Measurements from ENCODE around the gene ITGA11.

ITGA11 gene

DNA sequence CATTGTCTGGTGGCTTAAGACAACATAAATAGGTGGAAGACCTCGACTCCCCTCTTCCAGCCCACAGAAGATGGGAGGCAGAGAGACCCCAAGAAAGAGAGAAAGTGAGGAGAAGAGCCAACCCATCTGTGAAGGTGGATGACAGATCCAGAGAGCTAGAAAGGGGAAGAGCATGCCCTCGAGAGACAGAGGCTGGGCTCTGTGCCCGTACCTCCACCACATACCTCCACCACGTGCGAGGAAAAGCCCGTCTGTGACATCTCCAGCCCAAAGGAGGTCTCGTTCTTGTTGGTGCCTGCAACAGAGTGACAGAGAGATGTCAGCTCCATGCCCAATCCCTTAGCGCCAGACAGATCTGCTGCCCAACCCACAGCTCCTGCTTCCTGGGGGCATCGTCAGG is 83.4 kb downstream of the ITGA11 start:
- no peak for DNase-seq

DNA sequence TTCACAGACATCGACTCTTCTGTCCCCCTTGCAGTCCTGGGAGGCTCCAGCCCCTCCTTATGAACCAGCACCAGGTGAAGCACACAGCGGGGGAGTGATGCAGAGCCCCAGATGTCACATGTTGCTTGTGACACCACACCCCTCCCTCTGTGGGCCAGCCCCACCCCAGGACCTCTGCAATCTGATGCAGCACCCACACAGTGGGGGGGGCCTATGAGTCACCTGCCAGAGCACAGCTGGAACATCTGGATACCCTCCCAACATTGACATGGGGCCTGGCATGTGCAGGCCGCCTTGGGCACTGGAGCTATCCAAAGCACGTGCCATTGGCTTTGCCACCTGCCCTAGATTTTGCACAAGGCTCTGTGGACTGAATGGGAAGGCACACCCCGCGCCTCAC is 83.9 kb downstream of the ITGA11 start:
- no peak for DNase-seq

DNA sequence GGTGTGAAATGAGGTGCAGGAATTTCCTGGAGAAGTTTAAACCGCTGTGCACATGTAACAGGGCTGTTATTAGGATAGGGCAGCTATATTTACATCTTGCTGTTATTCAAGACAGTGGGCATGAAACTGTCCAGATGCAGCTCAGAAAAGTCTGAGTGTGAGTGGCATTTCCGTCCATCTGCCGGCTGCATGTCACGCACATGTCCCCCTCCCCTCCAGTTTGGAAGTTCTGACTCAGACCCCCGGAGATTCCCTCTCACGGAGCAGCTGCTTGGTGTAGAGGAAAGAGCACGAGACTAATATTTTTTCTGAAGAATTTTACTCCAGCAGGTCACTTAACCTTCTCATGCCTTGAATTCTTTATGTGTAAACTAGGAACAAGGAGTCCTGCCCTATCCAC is 84.6 kb downstream of the ITGA11 start:
- no peak for DNase-seq

DNA sequence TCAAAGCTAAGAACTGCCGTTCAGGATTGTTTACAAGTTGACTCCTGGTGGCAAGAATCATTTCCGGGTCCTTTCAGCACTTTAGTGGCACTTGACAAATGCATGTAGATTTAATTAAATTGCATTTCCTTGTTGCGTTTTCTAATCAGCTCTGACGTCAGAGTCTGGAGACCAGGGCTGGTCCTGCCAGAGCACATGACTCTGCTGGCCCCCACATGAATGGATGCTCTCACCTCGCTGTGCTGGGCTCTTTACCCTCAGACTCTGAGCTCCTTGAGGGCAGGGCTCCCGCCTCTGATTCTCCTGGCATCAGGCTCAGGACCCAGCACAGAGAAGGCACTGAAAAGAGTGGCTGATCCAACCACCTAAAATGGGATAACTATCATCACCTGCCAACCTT is 85.0 kb downstream of the ITGA11 start:
- DNase-seq: no peak

DNA sequence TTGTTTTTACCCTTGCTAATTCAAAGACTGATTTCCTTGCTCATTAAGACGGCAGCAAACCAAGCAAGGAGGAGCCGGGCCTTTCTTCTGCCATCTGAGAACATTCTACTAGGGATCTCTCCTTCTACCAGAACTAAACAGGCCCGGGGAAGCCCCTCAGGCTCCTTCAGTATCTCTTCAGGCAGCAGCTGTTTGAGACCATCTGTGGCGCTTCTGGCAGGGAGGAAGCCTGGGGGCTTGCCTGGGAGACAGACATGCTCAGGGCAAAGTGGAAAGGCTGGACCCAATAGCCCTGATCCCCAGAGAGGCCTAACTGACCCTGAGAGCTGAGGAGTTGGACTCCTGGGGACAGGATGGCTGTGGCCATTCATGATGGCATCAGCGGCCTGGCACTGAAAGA is 86.5 kb downstream of the ITGA11 start:
- DNase-seq: no peak

DNA sequence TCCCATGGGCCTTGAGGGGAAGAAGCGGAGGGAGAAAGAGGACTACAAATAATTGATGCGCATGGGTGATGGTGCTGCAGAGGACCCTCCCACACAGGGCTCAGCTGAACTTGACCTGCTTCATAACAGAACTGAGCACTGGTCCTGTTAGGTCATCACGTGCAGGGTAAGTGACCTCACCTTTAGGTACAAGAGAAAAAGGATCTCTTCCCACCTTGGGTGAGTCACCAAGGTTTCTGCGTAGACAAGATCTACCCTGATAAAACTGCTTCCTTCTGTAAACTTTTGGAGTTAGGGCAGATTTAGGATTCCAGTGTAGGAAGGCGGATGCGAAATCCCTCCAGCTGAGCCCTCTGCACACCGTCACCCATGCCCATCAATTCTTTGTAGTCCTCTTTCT is 87.4 kb downstream of the ITGA11 start:
- DNase-seq: no peak

DNA sequence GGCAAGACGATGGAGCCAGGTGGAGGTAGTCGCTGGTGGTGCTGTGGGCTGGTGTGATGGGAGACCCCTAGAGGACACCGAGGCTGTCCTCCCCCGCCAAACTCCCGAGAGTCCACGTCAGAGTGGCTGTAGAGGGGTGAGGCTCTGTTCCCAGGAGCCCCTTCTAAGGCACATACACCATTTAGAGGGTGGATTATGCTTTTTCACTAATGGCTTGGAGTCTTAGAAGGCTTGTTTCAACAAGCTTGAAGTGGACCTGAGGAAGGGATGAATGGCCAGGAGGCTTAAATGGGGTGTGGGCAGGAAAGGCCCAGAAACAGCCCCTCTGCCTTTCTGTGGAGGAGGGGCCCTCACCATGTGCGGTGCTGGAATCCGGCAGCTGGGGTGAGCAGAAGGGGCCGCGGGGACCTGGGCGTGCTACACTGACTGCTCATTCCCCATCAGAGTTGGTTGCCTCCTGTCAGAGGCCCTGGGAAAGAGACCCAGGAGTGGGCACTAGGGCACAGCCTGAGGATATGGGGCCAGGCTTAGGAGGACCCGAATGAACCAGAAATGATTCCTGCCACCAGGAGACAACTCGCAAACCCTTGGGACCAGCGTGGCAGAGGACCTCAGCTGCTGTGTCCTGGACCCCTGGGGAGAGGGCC is 88.3 kb downstream of the ITGA11 start:
- no peak for DNase-seq

DNA sequence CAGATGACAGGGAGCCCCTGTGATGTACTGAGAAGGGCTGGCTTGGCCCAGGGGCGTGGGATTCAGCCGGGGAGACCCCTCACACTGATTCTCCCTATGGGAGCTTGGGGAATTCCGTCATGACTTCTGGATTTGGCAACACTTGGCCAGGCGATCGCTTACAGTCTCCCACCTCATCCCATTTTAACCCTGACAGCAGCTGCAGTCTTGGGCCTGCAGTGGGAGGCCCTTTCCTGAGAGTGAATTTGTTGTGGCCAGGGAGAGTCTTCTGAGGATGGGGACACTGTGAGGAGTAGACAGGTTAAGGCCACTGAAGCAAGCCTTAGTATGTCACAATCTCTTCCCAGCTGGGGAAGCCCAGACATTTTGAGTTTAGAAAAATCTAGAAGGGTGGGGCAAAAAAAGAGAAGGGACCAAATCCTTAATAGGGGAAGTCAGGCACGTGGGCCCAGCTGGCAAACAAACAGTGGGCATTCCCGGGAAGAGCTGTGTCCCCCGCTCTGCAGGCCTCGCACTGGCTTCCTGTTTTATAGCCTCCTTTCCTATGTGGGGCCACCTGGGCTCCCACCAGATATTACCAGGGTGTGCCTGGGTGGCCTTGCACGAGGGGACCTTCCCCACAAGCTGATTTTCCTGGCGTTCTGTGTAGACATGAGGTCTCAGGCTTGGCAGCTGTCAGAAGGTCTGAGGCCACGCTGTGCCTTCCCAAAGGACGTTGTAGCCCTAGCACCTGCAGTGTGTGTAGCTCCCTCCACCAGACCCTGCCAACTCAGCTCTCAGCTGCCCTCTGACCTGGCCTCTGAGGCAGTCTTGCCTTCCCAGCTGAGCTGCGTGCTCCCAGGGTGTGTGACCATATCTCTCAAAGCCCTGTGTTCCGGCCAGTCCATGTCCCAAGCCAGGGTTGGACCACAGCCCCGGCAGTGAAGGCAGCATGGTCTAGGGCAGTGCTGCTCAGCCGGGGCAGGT is 89.9 kb downstream of the ITGA11 start:
- DNase-seq: no peak

DNA sequence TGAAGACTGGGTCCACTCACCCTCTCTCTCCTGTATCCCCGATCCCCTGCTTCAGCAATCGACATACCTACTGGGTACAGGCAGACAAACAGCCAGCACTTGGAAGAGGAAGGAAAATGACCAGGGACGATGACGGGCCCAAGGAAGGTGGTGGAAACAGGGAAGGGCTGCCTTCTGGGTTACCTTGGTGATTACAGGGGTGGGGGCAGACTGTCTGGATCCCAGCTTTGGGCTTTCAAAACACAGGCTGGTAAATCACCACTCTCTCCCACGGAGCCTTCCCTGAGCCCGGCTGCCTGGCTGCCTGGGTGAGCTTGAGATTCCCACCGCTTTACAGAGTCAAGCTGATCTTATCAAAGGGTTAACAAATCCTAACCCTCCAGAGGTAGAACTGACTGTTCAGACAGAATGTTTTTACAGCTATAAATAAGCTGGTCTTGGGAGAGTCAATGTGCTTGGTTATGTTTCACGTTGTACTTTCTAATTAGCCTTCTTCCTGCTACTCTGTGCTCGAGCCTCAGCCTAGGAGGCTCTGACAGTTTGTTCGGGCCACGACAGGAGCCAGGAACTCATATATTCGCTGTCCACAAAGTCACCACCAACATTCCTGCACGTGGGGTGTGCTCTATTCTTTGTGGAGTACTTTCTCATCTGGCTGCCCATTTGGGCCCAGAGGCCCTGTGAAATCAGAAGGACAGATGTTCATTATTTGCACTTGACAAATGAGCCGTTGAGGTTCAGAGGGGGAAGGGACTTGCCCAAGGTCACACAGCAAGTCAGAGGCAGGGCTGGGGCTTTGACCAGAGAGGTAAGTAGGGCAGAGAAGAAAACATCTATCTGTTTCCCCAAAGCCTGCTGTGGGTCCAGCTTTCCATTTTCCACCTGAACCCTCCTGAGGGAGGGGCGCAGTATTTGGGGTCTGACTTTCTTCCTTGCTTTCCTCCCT is 91.0 kb downstream of the ITGA11 start:
- no peak for DNase-seq

DNA sequence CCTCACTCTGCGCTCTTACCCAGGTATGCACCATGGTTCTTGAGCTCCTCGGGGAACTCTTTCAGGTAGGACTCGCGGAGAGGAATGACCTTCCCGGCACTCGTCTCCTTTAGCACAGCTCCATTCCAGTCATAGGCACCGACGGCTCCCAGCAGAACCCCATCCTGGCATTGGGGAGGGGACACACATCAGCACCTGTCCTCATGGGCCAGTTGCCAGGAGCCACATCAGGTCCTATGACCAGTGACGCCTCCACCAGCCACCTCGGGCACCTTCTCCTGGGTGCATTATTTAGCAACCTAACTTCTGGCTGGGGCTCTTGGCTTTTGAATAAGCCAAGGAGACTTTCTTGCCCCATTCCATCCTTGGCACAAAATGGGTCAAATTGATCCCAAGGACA is 92.5 kb downstream of the ITGA11 start:
- DNase-seq: no peak

DNA sequence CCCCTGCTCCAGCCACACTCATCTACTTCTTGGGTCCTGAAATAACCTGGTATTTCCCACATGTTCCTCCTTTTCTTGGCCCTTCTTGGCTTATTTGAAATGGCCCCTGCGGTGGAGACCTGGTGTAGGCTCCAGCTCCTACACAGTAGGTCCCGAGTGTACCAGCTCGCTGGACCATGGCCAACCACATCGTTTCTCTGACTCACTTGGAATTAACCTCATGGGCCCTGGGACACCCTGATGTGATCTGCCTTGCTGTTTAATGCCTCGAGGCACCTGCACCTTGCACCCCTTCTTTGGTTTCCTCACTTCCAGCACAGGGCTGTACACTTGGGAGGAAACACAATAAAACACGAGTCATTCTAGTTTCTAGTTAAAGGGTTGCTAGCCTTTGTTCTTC is 94.1 kb downstream of the ITGA11 start:
- no peak for DNase-seq

DNA sequence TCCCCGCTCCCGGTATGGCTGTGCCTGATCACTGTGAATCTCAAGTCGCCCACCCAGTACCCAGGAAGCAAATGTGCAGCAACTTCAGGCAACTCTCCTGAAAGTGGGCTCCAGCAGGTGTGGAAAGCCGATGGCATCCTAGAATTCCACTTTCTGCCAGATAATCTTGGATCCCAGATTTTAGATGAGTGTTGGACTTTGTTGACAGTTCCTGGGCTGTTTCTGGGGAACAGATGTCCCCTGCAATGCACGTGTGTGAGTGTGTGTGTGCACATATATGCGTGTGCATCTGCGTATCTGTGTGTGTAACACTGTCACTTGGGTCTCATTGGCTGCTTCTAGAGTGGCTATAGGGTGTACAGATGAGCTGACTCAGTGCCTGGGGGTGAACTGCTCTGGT is 95.4 kb downstream of the ITGA11 start:
- no peak for DNase-seq

DNA sequence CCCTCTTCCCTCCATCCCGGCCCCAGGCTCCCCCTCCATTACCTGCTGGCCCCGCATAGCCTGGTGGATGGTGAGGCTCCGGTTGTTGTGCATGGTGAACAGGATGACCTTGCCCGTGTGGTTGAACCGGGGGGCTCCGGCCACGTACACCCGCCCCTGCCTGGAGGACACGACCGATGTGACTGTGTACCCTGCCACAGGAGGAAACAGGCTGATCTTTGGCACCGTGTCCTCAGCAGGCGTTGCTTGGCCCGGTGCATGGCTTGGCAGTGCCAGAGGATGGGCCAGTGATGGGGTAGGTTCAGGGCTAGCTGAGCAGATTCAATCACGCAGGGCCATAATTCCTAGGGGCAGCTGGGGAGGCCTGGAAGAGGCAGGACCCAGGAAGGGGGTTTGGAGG is 96.3 kb downstream of the ITGA11 start:
- no peak for DNase-seq

DNA sequence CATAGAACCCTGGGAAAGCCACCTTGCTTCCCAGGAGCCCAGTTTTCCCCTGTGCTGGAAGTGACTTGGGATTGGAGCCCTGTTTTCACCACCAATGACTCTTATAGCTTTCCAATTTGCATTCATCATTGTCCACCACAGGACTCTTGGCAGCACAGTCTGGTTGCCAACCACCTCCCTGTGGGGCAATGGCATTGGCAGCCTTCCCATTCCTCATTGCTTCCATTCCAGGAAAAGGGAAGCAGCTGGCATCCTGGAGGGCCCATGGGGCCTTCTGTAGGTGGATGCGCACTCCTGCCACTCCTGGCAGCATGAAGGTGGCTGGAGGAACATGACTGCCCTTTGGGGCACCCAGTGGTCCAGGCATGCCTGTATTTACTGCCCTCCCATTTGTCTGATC is 96.7 kb downstream of the ITGA11 start:
- no peak for DNase-seq

DNA sequence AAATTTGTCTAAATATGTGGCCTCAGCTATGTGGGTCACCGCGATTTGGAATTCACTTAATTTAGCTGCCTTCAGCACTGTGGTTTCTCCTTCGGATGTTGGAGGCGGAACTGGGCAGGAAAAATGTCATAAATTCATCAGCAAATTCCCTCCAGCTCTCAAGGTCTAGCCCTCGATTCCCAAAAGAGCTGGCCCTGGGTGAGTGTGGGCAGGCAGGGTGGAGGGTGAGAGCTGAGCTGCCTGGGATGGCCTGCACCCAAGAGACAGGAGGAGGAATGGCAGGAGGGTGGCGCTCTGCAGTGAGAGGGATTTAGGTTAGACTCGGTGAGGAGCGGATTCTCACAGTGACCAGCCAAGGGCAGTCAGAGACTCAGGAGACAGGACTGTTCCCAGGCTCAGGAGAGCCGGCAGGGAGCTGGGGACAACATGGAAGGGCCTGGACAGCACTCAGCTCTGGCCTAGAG is 97.3 kb downstream of the ITGA11 start:
- no peak for DNase-seq

DNA sequence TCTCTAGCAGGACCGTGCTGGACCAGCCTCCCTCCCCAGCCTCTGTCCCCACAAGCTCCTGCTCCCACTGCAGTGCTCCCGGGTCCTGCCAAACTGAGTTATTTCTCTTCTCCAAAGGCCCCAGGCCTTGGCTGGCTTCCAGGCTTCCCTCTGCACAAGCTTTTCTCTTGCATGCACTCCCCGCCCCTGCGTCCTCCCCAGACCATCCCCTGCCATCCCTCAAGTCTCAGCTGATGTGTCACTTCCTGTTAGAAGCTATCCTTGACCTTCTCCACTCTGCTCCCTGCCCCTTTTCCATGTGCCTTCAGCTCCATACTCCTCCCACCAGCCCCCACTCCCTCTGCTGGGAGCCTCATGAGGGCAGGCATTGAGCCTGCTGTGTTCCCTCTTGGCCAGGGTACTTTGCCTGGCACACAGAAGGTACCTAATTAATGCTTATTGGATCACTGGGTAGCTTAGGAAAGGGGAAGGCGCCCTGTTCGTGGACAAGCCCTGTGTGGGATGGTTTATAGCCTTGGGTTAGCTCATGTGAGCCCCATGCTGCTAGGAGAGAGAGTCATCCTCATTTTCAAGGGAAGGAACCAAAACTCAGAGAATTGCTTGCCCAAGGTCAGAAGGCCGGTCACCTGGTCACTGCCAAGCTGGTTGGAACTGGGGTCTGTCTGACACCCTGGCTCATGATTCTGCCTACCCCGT is 98.0 kb downstream of the ITGA11 start:
- DNase-seq: no peak

DNA sequence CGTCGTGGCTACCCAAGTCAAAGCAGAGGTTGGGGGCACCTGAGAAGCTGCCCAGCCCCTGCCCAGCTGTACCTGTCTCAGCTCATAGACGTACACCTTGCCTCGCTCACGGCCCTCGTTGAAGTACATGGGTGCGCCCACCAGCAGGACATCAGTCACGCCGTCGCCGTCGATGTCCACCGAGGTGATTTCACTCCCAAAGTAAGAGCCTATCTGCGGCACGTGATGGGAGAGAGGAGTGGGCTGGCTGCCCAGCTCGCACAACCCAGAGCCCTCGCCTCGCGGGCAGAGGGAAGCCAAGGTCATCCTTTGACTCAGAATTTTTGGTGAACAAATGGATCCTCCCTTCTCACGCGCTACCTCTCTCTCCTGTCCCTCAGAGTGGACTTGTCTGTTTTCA is 99.7 kb downstream of the ITGA11 start:
- no peak for DNase-seq

DNA sequence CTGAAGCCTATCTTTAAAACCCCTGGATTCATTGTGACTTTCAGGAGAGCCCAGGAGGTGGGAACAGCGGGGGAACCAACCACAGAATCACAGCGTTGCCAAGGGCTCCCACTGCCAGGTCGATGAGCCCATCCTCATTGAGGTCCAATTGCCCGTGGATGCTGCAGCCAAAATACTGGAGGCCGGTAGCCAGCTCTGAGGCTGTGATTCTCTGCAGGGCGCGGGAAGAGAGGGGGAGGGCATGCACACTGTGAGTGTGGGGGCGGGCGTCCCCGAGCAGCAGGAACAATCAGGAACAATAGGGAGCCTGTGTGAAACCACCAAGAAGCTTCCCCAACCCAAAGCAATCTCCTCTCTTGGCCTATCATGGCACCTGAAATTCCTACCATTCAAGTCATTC is 101.1 kb downstream of the ITGA11 start:
- DNase-seq: no peak

DNA sequence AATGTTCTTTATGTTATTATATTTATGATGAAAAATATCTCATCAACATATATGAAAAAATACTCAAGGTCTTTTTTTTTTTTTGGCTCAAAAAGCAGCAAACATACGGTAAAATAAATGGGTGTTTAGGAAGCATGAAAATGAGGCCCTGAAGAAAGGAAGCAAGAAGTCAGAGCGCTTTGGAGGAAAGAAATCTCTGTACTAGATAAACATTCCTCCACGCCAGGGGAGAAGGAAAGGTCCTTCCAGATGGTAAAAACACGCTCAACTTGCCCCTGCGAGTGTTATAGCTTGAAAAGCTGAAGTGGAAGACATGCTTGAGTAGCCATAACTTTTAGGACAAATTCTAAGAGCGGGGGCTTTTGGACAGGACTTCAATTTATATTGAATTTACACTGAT is 101.5 kb downstream of the ITGA11 start:
- no peak for DNase-seq

DNA sequence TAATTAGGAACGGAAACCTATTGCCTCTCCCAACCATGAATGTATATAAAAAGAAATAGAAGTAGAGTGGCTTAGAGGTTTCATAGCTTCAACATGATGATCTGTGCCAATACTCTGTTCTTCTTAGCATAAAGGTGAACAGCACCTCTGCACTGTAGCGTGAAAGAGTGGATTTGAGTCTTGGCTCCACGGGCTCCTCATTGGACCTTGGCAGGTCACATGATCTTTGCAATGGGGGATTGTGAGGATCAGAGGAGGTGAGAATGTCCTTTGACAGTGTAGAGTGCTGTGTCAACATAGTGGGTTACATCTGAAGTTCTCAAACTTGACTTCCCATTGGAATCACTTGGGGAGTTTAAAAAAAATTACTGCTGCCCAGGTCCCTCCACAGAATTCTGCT is 103.0 kb downstream of the ITGA11 start:
- DNase-seq: no peak

DNA sequence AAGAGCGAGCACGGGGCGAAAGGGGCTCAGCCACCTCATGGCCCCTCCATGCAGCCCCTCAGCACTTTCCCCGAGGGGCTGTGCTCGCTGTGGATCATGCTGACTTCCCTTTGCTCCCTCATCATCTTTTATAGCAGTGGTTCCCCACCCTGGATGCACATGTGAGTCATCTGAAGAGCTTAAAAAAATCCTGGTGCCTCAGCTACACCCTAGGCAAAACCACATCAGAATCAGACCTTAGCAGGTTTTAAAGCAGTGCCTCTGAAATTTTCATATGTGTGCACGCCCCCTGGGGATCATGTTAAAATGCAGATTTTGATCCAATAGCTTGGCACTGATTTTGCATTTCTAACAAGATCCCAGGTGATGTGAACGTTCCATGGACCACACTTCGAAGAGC is 103.5 kb downstream of the ITGA11 start:
- no peak for DNase-seq

DNA sequence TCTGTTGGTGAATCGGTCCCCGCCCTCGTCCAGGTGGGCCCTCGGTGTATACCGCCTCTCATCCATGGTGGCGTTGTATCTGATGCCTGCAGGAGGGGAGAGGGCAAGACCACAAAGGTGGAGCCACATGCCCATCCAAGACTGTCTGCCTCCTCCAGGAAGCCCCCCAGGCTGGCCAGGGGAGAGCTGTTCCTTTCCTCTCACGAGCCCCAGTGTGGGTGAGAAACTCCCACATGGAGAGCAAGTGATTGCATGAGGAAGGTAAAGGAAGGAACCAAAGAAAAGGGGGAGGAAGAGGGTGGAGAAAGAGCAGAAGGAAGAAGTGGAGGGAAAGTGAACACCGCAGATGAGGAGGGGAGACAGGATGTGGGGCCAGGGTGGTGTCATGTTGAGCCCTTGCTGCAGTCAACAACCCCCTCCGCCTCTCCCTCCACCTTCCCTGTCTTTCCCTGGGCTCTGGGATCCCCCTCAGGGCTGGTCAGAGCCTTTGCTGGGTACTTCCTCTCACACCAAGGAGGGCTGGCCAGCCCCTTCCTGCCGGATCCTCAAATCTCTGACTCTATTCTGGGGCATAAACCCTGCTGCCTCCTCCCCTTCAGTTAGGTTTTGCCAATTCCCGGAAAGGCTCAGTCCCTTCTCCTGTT is 105.1 kb downstream of the ITGA11 start:
- no peak for DNase-seq
